GM19240 (cell line): ENCODE data around the gene GMEB1.
"Not testable (repeated sequence)": the region's sequence is repeated elsewhere in the genome, so short reads cannot be mapped to it uniquely, and the experiment has no call there.

Source experiments
- DNase-seq: peaks from one replicate; pipeline ENCODE4 v3.0.0; 2011; ENCODE audit warnings: low spot score; ENCODE audit not compliant: insufficient read length

Gene GMEB1

GRCh38 chr1:28668956-28669723, 556 bp downstream of the GMEB1 start:
- peak; percentile 84 for DNase-seq

- no peak for DNase-seq
Measured at GRCh38 chr1:28671254-28671780, 2.7 kb downstream of the GMEB1 start.

GRCh38 chr1:28672971-28673370, 4.4 kb downstream of the GMEB1 start:
- not testable (repeated sequence) for DNase-seq

GRCh38 chr1:28675924-28676257, 7.3 kb downstream of the GMEB1 start:
- no peak for DNase-seq

- no peak for DNase-seq
Measured at GRCh38 chr1:28680151-28680550, 11.6 kb downstream of the GMEB1 start.

GRCh38 chr1:28682840-28683239, 14.3 kb downstream of the GMEB1 start:
- no peak for DNase-seq

- DNase-seq, result no peak
Measured at GRCh38 chr1:28684937-28685336, 16.4 kb downstream of the GMEB1 start.

GRCh38 chr1:28691627-28692026, 23.0 kb downstream of the GMEB1 start:
- DNase-seq, result not testable (repeated sequence)

GRCh38 chr1:28703629-28704028, 35.0 kb downstream of the GMEB1 start:
- DNase-seq, result no peak

- DNase-seq, result no peak
Measured at GRCh38 chr1:28716336-28716735, 47.8 kb downstream of the GMEB1 start.

GRCh38 chr1:28718166-28718565, 49.6 kb downstream of the GMEB1 start:
- no peak for DNase-seq

GRCh38 chr1:28718586-28719331, 50.2 kb downstream of the GMEB1 start:
- DNase-seq, result no peak

- DNase-seq, result no peak
Measured at GRCh38 chr1:28719332-28719619, 50.7 kb downstream of the GMEB1 start.

GRCh38 chr1:28720376-28720775, 51.8 kb downstream of the GMEB1 start:
- no peak for DNase-seq

GRCh38 chr1:28721927-28722326, 53.3 kb downstream of the GMEB1 start:
- not testable (repeated sequence) for DNase-seq

GRCh38 chr1:28725365-28725764, 56.8 kb downstream of the GMEB1 start:
- DNase-seq, result not testable (repeated sequence)

- no peak for DNase-seq
Measured at GRCh38 chr1:28735961-28736449, 67.4 kb downstream of the GMEB1 start.

GRCh38 chr1:28736450-28737306, 68.1 kb downstream of the GMEB1 start, which contains the start of gene YTHDF2:
Gene YTHDF2 (plus strand): TSS chr1:28736940. CDS start chr1:28737121, 181 bp downstream.
- peak; percentile 83 for DNase-seq

- peak; percentile 29 for DNase-seq
Measured at GRCh38 chr1:28737307-28738132, 68.9 kb downstream of the GMEB1 start.

GRCh38 chr1:28740118-28740517, 71.5 kb downstream of the GMEB1 start:
- DNase-seq, result no peak

GRCh38 chr1:28744184-28744583, 75.6 kb downstream of the GMEB1 start:
- no peak for DNase-seq
